Activated CD4-positive, alpha-beta T cell treated with anti-CD3 and anti-CD28 coated beads for 36 hours (primary cell): Measurements from ENCODE around the gene RPTOR. TPM values are rescaled to one million over a fixed set of nuclear protein-coding genes. Genes with fewer than 3 reads are reported as not detected.

Experiments used
- ATAC-seq: fragments of 200-7000 bp; cut with Tn5 transposase; one replicate; pipeline ENCODE4 v1.10.0; 2021; ENCODE audit warnings: mild to moderate bottlenecking, moderate library complexity
- CTCF ChIA-PET: fragments of 350-600 bp; sonication (Branson Sonifier 250); formaldehyde crosslinking; loops from one replicate; lab custom pipeline; 2021; ENCODE audit warnings: antibody characterized with exemption; lab: Charles Lee
- POLR2A ChIA-PET: fragments of 350-600 bp; sonication (Branson Sonifier 250); formaldehyde crosslinking; loops from one replicate; lab custom pipeline; 2021; ENCODE audit warnings: antibody characterized with exemption, inconsistent platforms; lab: Charles Lee
- DNase-seq: peaks from one replicate; pipeline ENCODE4 v3.0.0-alpha.2; 2020
- H3K27ac Mint-ChIP-seq: one replicate; pipeline ENCODE4 v1.8.0; 2021; ENCODE audit warnings: mixed read lengths
- H3K27me3 Mint-ChIP-seq: one replicate; pipeline ENCODE4 v1.8.0; 2021; ENCODE audit warnings: mixed read lengths
- H3K36me3 Mint-ChIP-seq: one replicate; pipeline ENCODE4 v1.8.0; 2021; ENCODE audit warnings: low read depth, mixed read lengths
- H3K4me1 Mint-ChIP-seq: one replicate; pipeline ENCODE4 v1.8.0; 2021; ENCODE audit warnings: mixed read lengths
- H3K4me3 Mint-ChIP-seq: one replicate; pipeline ENCODE4 v1.8.0; 2021; ENCODE audit warnings: mild to moderate bottlenecking, moderate library complexity, mixed read lengths
- H3K9me3 Mint-ChIP-seq: one replicate; pipeline ENCODE4 v1.8.0; 2021; ENCODE audit warnings: low read depth, mixed read lengths
- intact Hi-C, 2 experiments: fragments of 100-400 bp; cut with DNase I in 1 of 2; cut with micrococcal nuclease in 1 of 2; formaldehyde crosslinking; loops; one replicate each; pipeline versions ENCODE4 v1.14.2 to v1.15.1; 2022 to 2024; cut with DNase I, micrococcal nuclease
- total RNA-seq, 2 experiments: library from RNA; stranded (reverse); gene quantifications; one replicate each; pipeline ENCODE4 v1.2.3, GENCODE V29; 2021

The RPTOR gene
- total RNA-seq, 2 experiments from 2014 or later = 48.6 to 58.1 TPM

GRCh38 chr17:80751070-80751945 is 206.7 kb downstream of the RPTOR start:
- ChIA-PET POLR2A (interaction anchor here (0.6 kb wide), 1 partner anchor 266 kb away, joined by 4 read pairs; no protein-coding TSS in a partner anchor), CTCF (interaction anchor here (0.6 to 1.2 kb wide), 5 partner anchors 10 to 241 kb away, joined by 3 to 4 read pairs (median 3); no protein-coding TSS in a partner anchor)
- Mint-ChIP-seq H3K36me3 (peaks cover 36% of the 10 kb centered on the region), H3K4me1 (peaks cover 61% of the 10 kb centered on the region), H3K27ac (peak overlapping the region; percentile 81), H3K9me3 (no peaks in the 10 kb centered on the region), H3K4me3 (no peak overlapping the region), H3K27me3 (no peaks in the 10 kb centered on the region)
- intact Hi-C loops = no loop called here
- ATAC-seq (peak; percentile 66), DNase-seq (peak; percentile 62)

GRCh38 chr17:80751946-80752581 is 207.4 kb downstream of the RPTOR start:
- ATAC-seq = no peak
- DNase-seq = no peak
- H3K4me3 Mint-ChIP-seq = peak overlapping the region; percentile 24
- H3K27ac Mint-ChIP-seq = peak overlapping the region; percentile 81
- H3K4me1 Mint-ChIP-seq = peaks cover 59% of the 10 kb centered on the region
- intact Hi-C loops = no loop called here
- H3K9me3 Mint-ChIP-seq = no peaks in the 10 kb centered on the region
- ChIA-PET POLR2A (no interaction called here), CTCF (interaction anchor here (0.6 to 0.8 kb wide), 3 partner anchors 10 to 242 kb away, joined by 3 read pairs; no protein-coding TSS in a partner anchor)
- H3K36me3 Mint-ChIP-seq = peaks cover 43% of the 10 kb centered on the region
- no peaks in the 10 kb centered on the region for H3K27me3 Mint-ChIP-seq

DNA sequence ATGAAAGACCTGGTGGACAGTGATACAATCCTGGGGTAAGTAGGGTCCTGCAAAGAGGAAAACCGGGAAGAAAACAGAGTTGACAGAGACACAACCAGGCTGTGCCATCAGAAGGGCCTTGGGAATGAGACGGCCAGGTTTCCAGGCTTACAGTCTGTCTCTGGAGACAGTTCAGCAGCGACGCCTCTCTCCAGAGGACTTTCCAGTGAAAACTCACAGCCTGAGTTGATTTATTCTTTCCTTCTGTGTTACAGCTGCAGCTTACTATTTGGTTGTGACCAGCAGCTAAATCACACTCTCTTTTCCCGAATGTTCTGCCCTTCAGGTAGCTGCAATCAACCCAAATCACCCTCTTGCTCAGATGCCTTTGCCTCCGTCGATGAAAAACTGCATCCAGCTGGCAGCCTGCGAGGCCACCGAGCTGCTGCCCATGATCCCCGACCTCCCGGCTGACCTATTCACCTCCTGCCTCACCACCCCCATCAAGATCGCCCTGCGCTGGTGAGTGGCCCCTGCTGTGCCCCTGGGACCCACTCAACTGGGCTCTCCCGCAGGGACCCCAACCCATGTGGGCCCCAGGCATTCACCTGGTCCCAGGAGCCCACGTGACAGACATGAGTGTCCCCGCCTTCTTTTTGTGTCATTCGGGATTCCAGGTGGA is 209.2 kb downstream of the RPTOR start:
- Mint-ChIP-seq H3K4me1 (peaks cover 63% of the 10 kb centered on the region), H3K27ac (peak overlapping the region; percentile 40), H3K9me3 (no peaks in the 10 kb centered on the region), H3K36me3 (peaks cover 54% of the 10 kb centered on the region), H3K27me3 (no peaks in the 10 kb centered on the region), H3K4me3 (no peak overlapping the region)
- ChIA-PET POLR2A (no interaction called here), CTCF (no interaction called here)
- no peak for DNase-seq
- intact Hi-C loops = no loop called here
- no peak for ATAC-seq

DNA sequence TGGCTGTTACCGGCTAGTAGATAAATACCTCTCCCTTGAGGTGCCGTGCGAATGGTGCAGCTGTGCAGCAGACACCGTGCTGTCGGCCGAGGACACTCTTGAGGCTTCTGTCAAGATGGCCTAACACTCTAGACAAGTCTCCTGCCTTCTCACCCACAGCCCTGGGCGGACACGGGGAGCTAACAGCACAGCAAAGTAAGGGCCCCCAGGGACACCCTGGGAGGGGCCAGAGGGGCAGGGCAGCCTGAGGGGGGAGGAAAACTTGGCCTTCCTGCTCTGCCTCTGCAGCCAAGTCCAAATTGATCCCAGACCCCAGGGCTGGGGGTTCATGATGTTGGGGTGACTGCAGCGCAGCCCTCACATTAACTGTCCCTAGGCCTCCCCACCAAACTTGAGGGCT is 210.2 kb downstream of the RPTOR start:
- ATAC-seq (no peak), DNase-seq (no peak)
- H3K36me3 Mint-ChIP-seq = peaks cover 56% of the 10 kb centered on the region
- ChIA-PET CTCF (no interaction called here), POLR2A (no interaction called here)
- intact Hi-C loops = loop anchor here in 1 of 2 experiments (5.0 kb wide), 1 partner anchor 148 kb away; no protein-coding TSS in a partner anchor
- H3K4me3 Mint-ChIP-seq = no peak overlapping the region
- peaks cover 69% of the 10 kb centered on the region for H3K4me1 Mint-ChIP-seq
- no peaks in the 10 kb centered on the region for H3K27me3 Mint-ChIP-seq
- no peaks in the 10 kb centered on the region for H3K9me3 Mint-ChIP-seq
- H3K27ac Mint-ChIP-seq = peak overlapping the region; percentile 40

- Mint-ChIP-seq H3K27ac (peak overlapping the region; percentile 32), H3K27me3 (no peaks in the 10 kb centered on the region), H3K4me3 (no peak overlapping the region), H3K9me3 (no peaks in the 10 kb centered on the region), H3K36me3 (peaks cover 52% of the 10 kb centered on the region), H3K4me1 (peaks cover 70% of the 10 kb centered on the region)
- POLR2A ChIA-PET = no interaction called here
- CTCF ChIA-PET = no interaction called here
- intact Hi-C loops = loop anchor here in 1 of 2 experiments (5.0 kb wide), 1 partner anchor 149 kb away; no protein-coding TSS in a partner anchor
- DNase-seq = no peak
- no peak for ATAC-seq
Observed at GRCh38 chr17:80755650-80756405, 211.2 kb downstream of the RPTOR start.

GRCh38 chr17:80758481-80759376 is 214.1 kb downstream of the RPTOR start:
- peak; percentile 36 for ATAC-seq
- POLR2A ChIA-PET = no interaction called here
- peaks cover 71% of the 10 kb centered on the region for H3K4me1 Mint-ChIP-seq

DNA sequence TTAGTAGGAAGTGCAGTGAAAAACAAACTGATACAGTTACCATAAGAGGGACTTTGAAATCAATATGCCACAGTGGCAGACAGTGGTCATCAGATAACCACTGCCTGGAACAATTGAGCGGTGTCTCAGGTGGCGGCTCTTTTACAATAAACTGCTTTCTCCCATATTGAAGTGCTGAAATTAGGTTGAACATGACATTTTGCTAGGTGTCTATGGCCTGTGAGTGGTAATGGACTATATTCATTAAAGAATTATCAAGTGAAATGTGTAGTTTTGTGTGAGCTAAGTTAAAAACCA is 214.7 kb downstream of the RPTOR start:
- DNase-seq = peak; percentile 69
- ChIA-PET CTCF (no interaction called here), POLR2A (interaction anchor here (0.7 kb wide), 1 partner anchor 179 kb away, joined by 3 read pairs; no protein-coding TSS in a partner anchor)
- Mint-ChIP-seq H3K4me1 (peaks cover 68% of the 10 kb centered on the region), H3K4me3 (peak overlapping the region; percentile 27), H3K27ac (peak overlapping the region; percentile 93), H3K27me3 (no peaks in the 10 kb centered on the region), H3K36me3 (peaks cover 50% of the 10 kb centered on the region), H3K9me3 (no peaks in the 10 kb centered on the region)
- intact Hi-C loops = loop anchor here (1.0 to 5.0 kb wide), 3 partner anchors 21 to 505 kb away; no protein-coding TSS in a partner anchor
- ATAC-seq = peak; percentile 34

More at GRCh38 chr17:80758481-80759376, 214.1 kb downstream of the RPTOR start:
- peak overlapping the region; percentile 27 for H3K4me3 Mint-ChIP-seq
- no peaks in the 10 kb centered on the region for H3K27me3 Mint-ChIP-seq
- H3K36me3 Mint-ChIP-seq = peaks cover 56% of the 10 kb centered on the region
- intact Hi-C loops = loop anchor here (1.0 to 5.0 kb wide), 3 partner anchors 22 to 504 kb away; no protein-coding TSS in a partner anchor
- no peaks in the 10 kb centered on the region for H3K9me3 Mint-ChIP-seq
- peak; percentile 54 for DNase-seq
- CTCF ChIA-PET = interaction anchor here (0.5 to 0.7 kb wide), 5 partner anchors 10 to 162 kb away, joined by 3 to 4 read pairs (median 3); no protein-coding TSS in a partner anchor
- peak overlapping the region; percentile 93 for H3K27ac Mint-ChIP-seq

DNA sequence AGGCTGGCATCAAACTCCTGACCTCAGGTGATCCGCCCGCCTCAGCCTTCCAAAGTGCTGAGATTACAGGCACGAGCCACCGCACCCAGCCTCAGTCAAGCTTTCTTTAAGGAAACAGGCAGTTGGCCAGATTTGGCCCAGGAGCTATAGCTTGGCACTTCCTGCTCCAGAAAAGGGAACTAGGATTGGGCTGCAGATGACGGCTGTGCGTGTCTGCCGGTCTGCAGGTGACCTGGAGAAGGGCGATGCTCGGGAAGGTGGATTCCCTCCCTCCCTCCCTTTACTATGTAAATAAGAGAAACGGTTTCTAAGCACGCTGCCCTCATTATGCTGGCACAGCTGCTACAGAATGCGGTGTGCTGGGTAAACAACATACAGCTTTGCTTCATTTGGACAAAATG is 215.9 kb downstream of the RPTOR start:
- intact Hi-C loops = loop anchor here (2.0 to 5.0 kb wide), 7 partner anchors 20 to 500 kb away; partner anchors contain the start of gene RNF213 (in 1 of the 2)
- ATAC-seq = no peak
- Mint-ChIP-seq H3K27me3 (no peaks in the 10 kb centered on the region), H3K27ac (peak overlapping the region; percentile 98), H3K36me3 (peaks cover 44% of the 10 kb centered on the region), H3K9me3 (no peaks in the 10 kb centered on the region), H3K4me1 (peaks cover 76% of the 10 kb centered on the region), H3K4me3 (no peak overlapping the region)
- POLR2A ChIA-PET = interaction anchor here (0.8 kb wide), 1 partner anchor 97 kb away, joined by 3 read pairs; no protein-coding TSS in a partner anchor
- CTCF ChIA-PET = no interaction called here
- DNase-seq = no peak

DNA sequence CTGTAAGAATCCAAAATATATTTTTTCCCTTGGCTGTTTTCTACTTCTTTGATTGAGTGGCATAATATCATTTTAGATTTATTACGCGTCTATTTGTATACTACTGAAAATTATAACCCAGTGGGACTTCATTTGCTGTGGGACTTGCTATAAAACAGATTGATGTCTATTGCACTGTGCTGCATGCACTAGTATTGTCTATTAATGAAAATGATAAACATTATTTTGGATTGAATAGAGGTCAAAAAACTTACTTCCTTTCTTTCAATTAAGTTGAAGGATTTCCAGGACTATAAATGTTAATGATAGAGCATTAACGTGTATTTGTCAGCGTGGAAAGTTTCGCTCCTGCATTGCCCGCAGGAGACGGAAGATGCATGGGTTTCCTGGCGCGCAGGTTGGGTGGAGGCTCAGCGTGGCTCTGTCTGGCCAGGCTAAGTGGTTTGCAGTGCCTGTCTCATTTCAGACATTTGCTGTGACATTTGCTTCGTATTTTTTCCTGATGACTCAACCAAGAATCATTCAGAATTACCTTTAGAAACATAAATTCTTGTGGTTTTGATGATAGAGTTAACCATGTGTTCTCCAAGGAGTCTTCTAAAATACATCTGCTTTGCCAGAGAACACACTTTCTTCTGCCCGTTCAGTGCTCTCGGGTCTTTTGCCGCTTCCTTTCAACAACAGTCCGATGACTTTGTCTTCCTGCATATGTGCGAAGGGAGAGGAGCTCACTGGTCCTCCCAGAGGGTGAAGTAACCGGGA is 216.7 kb downstream of the RPTOR start:
- DNase-seq = peak; percentile 86
- Mint-ChIP-seq H3K9me3 (no peaks in the 10 kb centered on the region), H3K27ac (peak overlapping the region; percentile 98), H3K4me1 (peaks cover 77% of the 10 kb centered on the region), H3K36me3 (peaks cover 39% of the 10 kb centered on the region), H3K4me3 (peak overlapping the region; percentile 60), H3K27me3 (no peaks in the 10 kb centered on the region)
- CTCF ChIA-PET = interaction anchor here (0.6 kb wide), 3 partner anchors 9 to 107 kb away, joined by 3 to 4 read pairs (median 4); no protein-coding TSS in a partner anchor
- intact Hi-C loops = loop anchor here (1.0 to 5.0 kb wide), 14 partner anchors 20 to 500 kb away; partner anchors contain the start of gene RNF213 (in 1 of the 2)
- peak; percentile 82 for ATAC-seq
- POLR2A ChIA-PET = interaction anchor here (0.7 to 1.1 kb wide), 3 partner anchors 13 to 97 kb away, joined by 3 read pairs; no protein-coding TSS in a partner anchor
